ENCODE data around the gene CCDC134. TPM values are rescaled to one million over a fixed set of nuclear protein-coding genes. Genes with fewer than 3 reads are reported as not detected.

The CCDC134 gene
- 8.3 and 11.8 TPM in 2 replicates for total RNA-seq

DNA sequence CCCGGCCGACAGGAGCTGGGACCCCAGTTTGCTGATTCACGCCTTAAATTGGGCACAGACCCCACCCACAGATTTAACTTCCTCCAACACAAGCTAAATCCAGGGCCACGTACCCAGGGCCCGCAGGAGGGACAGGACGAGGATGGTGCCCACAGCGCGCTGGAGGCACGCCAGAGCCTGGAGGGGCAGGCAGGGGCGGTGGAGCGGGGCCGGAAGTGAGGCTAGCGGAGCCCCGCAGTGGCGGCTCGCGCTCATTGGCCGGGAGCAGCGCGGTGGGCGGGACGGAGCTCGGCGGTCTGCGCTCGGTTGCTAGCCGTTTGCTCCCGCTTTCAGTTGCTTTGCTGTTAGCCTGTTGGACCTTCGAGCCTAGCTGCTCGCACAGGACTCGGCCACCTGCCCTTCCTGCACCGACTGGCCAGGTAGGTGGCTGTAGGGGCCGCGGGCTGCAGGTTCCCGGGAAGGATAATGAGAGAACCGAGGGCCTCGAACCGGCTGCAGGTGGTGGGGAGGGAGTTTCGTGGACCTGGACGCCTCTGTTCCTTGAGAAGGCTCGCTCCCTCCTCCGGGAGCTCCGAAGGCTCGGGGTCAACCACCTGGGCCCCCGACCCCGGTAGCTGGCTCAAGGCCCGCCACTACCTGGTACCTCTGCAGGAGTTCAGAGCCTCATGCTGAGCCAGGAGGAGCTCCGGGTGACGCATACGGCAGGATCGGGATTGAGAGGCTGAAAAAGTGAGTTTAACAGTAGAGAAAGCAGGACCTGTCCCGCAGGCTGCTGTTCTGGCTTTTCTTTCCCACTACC, at the start of gene CCDC134:
Gene CCDC134 (plus strand): TSS at position 332 of the 799 bp plus-strand sequence. CDS start 8,212 bp downstream, outside the sequence.
- Histone ChIP-seq H3K4me2 (ENCODE audit: insufficient read depth, low read length) (peak within 1 kb of the TSS; percentile 92), H3K4me3 (ENCODE audit: insufficient read depth, low read length) (peak within 1 kb of the TSS; percentile 99), H3K79me2 (ENCODE audit: insufficient read depth, low read length) (peaks cover 16% of the 10 kb centered on the region), H3K36me3 (ENCODE audit: insufficient read depth, low read length) (no peaks in the 10 kb centered on the region), H3K27ac (ENCODE audit: low read depth, low read length) (peak within 1 kb of the TSS; percentile 37), H3K9me3 (ENCODE audit: low read depth, low read length) (no peaks in the 10 kb centered on the region), H3K4me1 (ENCODE audit: insufficient read depth, low read length) (peaks cover 12% of the 10 kb centered on the region), H4K20me1 (ENCODE audit: insufficient read depth, low read length) (no peaks in the 10 kb centered on the region), H3K27me3 (ENCODE audit: insufficient read depth, low read length) (no peaks in the 10 kb centered on the region), H2AFZ (ENCODE audit: low read length) (peak within 1 kb of the TSS; percentile 90)
- peak; percentile 99 for DNase-seq (ENCODE audit: insufficient read length, low spot score, missing footprints)
- TF ChIP-seq, protein P1, sequence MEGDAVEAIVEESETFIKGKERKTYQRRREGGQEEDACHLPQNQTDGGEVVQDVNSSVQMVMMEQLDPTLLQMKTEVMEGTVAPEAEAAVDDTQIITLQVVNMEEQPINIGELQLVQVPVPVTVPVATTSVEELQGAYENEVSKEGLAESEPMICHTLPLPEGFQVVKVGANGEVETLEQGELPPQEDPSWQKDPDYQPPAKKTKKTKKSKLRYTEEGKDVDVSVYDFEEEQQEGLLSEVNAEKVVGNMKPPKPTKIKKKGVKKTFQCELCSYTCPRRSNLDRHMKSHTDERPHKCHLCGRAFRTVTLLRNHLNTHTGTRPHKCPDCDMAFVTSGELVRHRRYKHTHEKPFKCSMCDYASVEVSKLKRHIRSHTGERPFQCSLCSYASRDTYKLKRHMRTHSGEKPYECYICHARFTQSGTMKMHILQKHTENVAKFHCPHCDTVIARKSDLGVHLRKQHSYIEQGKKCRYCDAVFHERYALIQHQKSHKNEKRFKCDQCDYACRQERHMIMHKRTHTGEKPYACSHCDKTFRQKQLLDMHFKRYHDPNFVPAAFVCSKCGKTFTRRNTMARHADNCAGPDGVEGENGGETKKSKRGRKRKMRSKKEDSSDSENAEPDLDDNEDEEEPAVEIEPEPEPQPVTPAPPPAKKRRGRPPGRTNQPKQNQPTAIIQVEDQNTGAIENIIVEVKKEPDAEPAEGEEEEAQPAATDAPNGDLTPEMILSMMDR (IDR thresholded peaks at IDR 0.05; ENCODE audit: extremely low read depth, low read depth, low read length), result no peak

DNA sequence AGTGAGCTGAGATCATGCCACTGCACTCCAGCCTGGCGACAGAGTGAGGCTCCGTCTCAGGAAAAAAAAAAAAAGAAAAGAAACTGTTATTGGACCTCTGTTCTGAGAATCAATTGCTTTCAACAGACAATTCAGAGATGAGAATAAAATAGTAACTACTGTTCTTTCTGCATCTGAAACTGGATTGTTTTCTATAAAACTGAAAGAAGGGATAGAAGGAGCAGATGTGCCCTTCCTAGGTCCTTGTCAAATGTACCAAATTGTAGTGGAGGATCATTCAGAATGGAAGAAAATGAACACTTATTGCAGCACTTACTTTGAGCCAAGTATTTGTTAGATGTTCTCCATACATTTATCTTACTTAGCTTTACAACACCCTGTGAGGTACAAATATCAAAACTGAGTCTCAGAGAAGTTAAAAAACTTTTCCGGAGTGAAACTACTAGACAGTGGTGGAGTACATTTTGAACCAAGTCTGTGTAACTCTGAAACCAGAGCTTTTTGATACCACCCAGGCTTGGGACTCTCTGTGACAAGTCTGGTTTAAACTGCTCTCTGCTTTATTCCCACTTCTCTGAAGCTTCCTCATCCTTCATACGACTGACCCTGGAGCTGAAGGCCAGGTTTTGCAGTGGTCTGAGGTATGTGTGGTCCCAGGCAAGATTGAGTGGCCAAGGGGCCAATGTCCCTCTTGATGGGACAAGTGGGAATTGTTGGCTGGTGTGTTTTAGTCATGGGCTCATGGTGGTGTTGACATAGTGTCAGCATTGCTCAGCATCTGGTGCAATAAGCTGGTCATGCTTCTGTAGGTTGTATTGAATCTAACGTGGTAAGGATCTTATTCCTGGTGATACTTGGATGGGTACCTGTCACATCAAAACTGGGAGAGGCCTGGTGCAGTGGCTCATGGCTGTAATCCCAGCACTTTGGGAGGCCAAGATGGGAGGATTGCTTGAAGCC, 48.2 kb upstream of the CCDC134 start:
- Histone ChIP-seq H3K4me3 (ENCODE audit: insufficient read depth, low read length) (no peak overlapping the region), H3K4me1 (ENCODE audit: insufficient read depth, low read length) (no peaks in the 10 kb centered on the region), H3K9me3 (ENCODE audit: low read depth, low read length) (no peaks in the 10 kb centered on the region), H3K36me3 (ENCODE audit: insufficient read depth, low read length) (no peaks in the 10 kb centered on the region), H2AFZ (ENCODE audit: low read length) (no peak overlapping the region), H3K4me2 (ENCODE audit: insufficient read depth, low read length) (no peak overlapping the region), H3K27ac (ENCODE audit: low read depth, low read length) (no peak overlapping the region), H4K20me1 (ENCODE audit: insufficient read depth, low read length) (no peaks in the 10 kb centered on the region), H3K79me2 (ENCODE audit: insufficient read depth, low read length) (no peaks in the 10 kb centered on the region), H3K27me3 (ENCODE audit: insufficient read depth, low read length) (peaks cover 25% of the 10 kb centered on the region)
- DNase-seq (ENCODE audit: insufficient read length, low spot score, missing footprints), result no peak
- TF ChIP-seq, protein P1 (IDR thresholded peaks at IDR 0.05; ENCODE audit: extremely low read depth, low read depth, low read length), result no peak

DNA sequence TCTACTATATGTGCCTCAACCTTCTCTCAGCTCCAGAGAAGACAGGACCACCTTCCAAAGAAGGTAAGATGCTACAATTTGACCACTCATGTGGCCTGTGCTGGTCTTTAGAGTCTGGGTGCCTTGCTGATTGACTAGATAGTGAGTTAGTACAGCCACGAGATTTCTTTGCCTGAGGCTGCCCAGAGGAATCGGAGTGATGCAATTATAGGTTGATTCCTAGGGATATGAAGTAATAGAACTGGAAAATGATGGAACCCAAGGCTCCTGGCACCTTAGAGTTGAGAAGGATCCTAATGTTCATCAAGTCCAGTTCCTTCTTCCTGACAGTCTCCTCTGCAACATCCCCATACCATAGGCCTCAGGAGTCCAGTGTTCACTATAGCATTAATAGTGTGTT, 46.5 kb upstream of the CCDC134 start:
- no peak overlapping the region for H2AFZ ChIP-seq (ENCODE audit: low read length)
- H3K79me2 ChIP-seq (ENCODE audit: insufficient read depth, low read length), result no peaks in the 10 kb centered on the region
- no peak overlapping the region for H3K27ac ChIP-seq (ENCODE audit: low read depth, low read length)

More for the DNA sequence above, 46.5 kb upstream of the CCDC134 start:
- H3K4me1 ChIP-seq (ENCODE audit: insufficient read depth, low read length), result no peaks in the 10 kb centered on the region
- H3K4me2 ChIP-seq (ENCODE audit: insufficient read depth, low read length), result no peak overlapping the region
- H3K4me3 ChIP-seq (ENCODE audit: insufficient read depth, low read length), result no peak overlapping the region
- H3K27me3 ChIP-seq (ENCODE audit: insufficient read depth, low read length), result peaks cover 25% of the 10 kb centered on the region
- TF ChIP-seq, protein P1 (IDR thresholded peaks at IDR 0.05; ENCODE audit: extremely low read depth, low read depth, low read length), result no peak
- H3K9me3 ChIP-seq (ENCODE audit: low read depth, low read length), result no peaks in the 10 kb centered on the region
- no peaks in the 10 kb centered on the region for H3K36me3 ChIP-seq (ENCODE audit: insufficient read depth, low read length)
- no peaks in the 10 kb centered on the region for H4K20me1 ChIP-seq (ENCODE audit: insufficient read depth, low read length)
- no peak for DNase-seq (ENCODE audit: insufficient read length, low spot score, missing footprints)

Data from osteoblast (primary cell).